PC-9 (cell line): ENCODE data around the gene MACROD2.

Experiments used
- EZH2 ChIP-seq: fragments of 200-600 bp; sonication (generic); IDR thresholded peaks from 2 replicates; pipeline ENCODE4 v1.8.0; 2017; ENCODE audit warnings: antibody characterized with exemption, low read depth
- TF ChIP-seq, protein P1 (sequence below): fragments of 200-600 bp; sonication (generic); conservative IDR thresholded peaks from 2 replicates; pipeline ENCODE4 v1.6.1; 2017; ENCODE audit warnings: mixed run types, antibody characterized with exemption, mild to moderate bottlenecking, moderate library complexity

DNA sequence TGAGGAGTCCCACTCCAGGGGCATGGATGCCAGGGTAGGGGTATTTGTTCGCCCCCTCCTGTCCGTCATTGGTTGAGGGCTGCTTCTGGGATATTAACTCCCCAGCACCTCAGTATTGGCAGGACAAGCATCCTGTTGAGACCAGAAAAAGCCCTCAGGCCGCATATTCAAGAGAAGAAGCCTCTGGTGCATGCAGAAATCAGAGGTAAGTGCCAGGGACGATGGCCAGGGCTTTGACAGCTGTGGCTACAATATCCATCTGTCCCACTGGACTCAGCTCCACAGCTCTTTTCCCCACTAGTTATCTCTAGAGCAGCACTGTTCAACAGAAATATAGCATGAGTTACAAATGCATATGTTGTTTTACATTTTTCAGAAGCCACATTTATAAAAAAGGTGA, 1926.6 kb downstream of the MACROD2 start:
- TF ChIP-seq, protein P1, sequence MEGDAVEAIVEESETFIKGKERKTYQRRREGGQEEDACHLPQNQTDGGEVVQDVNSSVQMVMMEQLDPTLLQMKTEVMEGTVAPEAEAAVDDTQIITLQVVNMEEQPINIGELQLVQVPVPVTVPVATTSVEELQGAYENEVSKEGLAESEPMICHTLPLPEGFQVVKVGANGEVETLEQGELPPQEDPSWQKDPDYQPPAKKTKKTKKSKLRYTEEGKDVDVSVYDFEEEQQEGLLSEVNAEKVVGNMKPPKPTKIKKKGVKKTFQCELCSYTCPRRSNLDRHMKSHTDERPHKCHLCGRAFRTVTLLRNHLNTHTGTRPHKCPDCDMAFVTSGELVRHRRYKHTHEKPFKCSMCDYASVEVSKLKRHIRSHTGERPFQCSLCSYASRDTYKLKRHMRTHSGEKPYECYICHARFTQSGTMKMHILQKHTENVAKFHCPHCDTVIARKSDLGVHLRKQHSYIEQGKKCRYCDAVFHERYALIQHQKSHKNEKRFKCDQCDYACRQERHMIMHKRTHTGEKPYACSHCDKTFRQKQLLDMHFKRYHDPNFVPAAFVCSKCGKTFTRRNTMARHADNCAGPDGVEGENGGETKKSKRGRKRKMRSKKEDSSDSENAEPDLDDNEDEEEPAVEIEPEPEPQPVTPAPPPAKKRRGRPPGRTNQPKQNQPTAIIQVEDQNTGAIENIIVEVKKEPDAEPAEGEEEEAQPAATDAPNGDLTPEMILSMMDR = no peak
- TF ChIP-seq EZH2 = no peak
